HG03439 (cell line): ENCODE measurements around the gene EVX1.

ENCODE experiments used
- ATAC-seq: cut with Tn5 transposase; IDR thresholded peaks from one replicate; pipeline ENCODE4 v1.9.1; 2021; ENCODE audit warnings: mild to moderate bottlenecking, moderate library complexity; ENCODE audit not compliant: unreplicated experiment

EVX1 gene

GRCh38 chr7:27204851-27205322 lies 37.7 kb upstream of the EVX1 start:
- no peak for ATAC-seq

GRCh38 chr7:27205325-27206280 lies 37.0 kb upstream of the EVX1 start:
- no peak for ATAC-seq

DNA sequence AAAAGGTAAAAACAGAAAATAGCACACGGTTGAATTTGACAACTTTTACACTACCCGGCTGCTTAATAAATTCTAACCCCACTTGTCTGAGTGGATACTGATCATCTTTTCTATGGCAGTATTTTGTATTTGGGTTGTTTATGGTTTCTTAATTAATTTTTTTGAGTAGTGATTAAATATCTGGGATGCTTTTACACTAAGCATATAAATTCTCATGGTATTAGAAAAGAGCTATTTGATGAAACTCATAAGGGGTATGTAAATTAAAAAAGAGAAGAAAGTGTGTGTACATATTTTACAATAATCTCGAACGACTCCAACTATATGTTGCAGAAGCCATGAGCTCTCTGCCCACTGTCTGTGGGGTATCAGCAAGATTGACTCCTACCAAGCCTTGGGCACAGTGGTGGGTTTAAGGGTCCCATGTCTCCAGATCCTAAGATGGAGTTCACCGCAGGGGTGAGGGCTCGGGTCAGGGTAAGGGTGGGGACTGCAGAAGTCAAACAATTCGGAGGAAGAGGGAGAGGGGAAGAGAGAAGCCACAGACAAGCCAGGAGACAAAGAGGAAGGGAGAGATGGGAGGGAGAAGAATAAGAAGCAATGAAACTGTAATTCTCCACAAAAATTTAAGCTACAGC lies 35.1 kb upstream of the EVX1 start:
- no peak for ATAC-seq

DNA sequence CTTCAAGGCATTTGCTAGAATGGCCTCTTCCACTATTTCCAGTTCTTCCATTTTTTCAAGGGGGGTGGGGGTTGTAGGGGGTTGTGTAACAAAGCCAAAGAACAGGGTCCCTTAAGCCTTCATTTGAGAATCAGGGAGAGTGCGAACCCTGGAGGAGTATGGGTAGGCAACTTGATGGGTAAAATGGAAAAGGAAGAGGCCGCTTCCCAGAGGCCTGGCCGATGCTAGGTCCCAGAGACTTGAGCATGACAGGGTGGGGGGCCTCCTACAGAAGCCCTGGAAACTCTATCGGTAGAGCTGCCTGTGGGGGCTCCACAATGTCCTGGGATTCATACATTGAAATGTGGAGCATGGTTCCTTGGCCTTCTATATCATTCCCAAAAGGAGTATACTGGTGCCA lies 33.6 kb upstream of the EVX1 start:
- no peak for ATAC-seq

- no peak for ATAC-seq
These were observed 32.6 kb upstream of the EVX1 start for GRCh38 chr7:27209933-27210440.

- no peak for ATAC-seq
These were observed 32.0 kb upstream of the EVX1 start for GRCh38 chr7:27210441-27211083.

GRCh38 chr7:27211084-27211446 lies 31.5 kb upstream of the EVX1 start:
- no peak for ATAC-seq

GRCh38 chr7:27211764-27212204 lies 30.8 kb upstream of the EVX1 start:
- ATAC-seq, result no peak

GRCh38 chr7:27212497-27213432 lies 29.8 kb upstream of the EVX1 start:
- no peak for ATAC-seq

- ATAC-seq, result no peak
These were observed 29.0 kb upstream of the EVX1 start for GRCh38 chr7:27213433-27214238.

DNA sequence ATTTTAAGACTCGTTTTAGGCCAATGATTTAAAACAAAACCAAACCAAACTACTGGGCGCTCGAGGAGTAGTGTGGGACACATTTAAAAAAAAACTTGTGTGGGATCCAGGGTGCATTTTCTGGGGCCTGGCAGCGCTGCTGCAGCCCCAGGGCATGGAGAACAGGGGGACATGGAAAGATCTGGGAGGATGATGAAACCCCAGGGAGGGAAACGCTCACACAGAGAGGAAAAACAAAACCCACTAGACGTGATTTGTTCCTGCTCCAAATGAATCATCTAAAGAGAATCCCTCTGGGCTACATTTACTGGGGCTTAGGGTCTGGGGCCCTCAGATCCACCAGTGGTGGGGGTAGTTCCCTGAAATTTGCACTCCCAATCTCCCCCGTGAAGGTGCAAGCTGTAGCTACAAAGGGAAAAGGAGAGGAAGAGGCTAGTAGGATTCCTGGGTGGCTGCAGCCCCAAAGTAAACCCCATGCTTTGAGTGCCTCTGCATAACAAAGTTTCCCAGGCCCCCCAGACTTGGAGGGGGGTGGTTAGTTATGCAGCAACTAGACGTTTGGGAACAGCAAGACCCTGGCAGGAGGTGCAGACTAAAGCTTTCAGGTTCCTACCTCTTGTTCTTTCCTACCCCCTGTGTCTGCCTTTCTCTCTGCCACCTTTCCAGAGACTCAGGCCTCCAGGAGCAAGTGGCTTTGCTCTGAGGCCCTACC lies 28.2 kb upstream of the EVX1 start:
- ATAC-seq, result no peak

- ATAC-seq, result no peak
These were observed 27.2 kb upstream of the EVX1 start for GRCh38 chr7:27215356-27215755.

DNA sequence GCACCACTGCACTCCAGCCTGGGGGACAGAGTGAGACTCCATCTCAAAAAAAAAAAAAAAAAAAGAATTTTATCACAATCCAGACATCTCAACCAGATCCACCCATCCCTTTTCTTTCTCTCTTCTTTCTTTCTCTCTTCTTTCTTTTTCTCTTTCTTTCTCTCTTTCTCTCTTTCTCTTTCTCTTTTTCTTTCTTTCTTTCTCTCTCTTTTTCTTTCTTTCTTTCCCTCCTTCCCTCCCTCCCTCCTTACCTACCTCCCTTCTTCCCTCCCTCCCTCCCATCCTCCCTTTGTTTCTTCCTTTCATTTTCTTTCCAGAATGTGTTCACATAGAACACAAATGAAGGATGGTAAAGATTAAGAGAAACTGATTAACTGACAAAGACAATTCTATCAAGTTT lies 24.7 kb upstream of the EVX1 start:
- no peak for ATAC-seq

DNA sequence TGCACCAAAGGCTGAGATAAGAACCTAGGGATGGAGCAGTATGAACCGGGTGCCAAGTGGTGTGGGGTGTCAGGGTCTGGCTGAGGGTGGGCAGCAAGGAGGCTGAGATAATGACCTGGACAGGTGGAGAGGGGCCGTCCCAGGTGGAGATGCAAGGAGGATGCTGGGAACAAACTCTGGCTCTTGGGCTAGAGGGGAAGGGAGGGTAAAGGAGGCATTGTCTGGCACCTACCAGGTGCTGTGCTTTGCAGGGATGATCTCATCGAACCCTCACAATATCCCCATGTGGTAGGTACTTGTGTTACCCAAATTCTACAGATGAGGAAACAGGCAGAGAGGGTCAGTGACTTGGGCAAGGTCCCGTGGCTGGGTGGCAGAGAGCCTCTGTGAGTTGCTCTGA lies 22.8 kb upstream of the EVX1 start:
- ATAC-seq, result no peak

DNA sequence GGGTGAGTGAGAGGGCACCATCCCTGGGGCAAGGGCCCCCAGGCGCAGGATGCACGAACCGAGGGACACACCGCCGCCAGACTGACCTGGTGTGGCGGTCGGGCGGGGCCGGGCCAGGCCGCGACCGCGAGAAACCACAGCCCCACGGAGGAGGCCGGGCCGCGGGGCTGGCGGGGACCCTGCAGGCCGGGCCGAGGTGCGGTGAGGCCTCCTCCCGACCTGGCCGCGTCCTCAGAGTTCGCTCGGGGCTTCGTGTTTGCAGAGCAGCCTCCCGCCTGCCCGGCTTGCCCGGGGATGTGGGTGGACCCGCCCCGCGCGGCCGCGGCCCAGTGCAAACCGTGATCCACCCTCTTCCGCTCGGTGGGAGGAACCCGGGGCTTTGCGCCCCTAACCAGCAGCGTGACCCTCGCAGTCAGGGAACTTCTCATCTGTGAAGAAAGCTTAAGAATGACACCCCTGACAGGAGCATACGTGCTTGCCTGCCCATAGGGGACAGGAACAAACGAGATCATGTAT lies 22.1 kb upstream of the EVX1 start:
- ATAC-seq, result no peak

DNA sequence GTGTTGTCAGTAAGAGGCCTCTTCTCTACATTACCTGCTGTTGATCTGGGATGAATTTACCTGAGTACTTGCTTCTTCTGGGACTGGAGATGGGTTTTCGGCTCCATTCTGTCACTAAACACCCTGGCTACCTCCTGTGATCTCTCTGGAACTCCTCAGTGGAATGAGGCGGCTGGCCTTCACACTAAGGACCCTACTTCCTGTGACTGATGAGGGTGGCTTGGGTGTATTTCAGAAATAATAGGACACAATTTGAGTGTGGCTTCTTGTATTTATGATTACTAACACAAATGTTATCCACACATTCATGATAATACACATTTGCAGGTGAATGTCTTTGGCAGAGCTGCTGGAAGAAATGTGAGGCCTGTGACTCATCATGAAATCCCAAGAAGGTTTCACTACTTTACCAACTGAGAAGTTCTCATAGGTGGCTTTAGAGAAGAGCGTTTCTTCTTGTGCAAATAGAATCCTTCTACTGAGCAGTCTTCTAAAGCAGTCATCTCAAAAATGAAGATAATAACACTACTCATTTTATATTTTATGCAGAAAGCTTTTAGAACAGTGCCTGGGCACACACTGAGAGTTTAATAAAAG lies 21.3 kb upstream of the EVX1 start:
- no peak for ATAC-seq

DNA sequence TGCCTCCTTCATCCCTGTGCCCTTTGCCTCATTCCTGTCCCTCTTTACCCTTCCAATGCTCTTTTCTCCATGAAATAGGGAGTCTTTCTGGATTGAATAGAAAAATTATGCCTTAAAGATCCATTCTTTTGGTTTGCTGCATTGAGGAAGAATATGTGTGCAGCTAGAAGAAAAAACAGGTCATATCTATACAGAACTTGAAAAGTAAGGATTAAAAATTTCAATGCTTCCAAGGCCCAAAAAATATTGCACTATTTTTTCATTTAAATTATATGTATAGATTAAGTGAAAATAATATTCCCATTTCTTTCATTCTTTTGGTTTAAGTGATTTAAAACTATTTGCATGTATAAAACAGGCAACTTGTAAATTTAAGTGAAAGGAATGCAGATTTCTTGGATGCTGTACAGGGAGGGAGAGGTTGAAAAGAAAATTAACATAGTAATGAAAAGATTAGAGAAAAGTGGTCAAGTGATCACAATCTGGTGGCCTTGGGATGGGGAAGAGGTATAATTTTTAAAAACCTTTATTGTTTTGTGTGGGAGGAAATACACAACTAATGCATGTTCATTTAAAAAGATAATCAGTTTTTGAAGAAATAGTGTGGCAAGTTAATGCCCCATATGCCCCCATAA lies 18.5 kb upstream of the EVX1 start:
- ATAC-seq, result no peak
